DMS153 (cell line): ENCODE results near the gene PTPRU.

Source experiments
- DNase-seq: peaks from one replicate; lab custom pipeline; 2025; lab: John Stamatoyannopoulos, UW

Gene PTPRU

DNA sequence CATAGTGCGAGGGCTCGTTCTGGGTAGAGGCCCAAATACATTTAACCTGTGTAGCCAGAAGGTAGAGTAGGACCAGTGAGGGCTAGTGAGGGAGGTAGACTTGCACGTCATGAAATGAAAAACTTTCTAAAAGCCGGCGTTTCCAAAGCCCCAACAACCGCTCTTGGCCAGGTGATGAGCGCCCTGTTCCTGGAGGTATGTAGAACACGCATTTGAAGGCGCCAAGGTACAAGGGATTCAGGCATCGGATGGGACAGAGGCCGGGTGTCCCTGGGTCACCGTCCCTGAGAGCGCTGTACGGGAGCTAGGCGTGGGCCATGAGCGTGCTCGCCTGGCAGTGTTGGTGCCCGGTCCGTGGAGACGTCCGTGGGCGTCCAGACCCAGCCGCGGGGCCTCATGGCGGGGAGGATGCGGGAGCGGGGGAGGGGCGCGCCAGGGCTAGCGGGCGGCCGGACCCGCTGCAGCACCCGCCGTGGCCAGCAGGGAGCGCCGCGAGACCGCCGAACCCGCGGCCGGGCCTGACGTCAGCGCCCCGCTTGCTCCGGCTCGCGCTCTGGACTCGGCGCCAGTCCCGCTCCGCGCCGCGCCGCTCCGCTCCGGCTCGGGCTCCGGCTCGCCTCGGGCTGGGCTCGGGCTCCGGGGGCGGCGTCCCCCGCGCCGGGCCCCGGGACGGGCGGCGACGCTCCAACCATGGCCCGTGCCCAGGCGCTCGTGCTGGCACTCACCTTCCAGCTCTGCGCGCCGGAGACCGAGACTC, at the start of gene PTPRU:
Gene PTPRU, plus strand, starts transcription at position 568 of the 757 bp plus-strand sequence. Its CDS starts 123 bp downstream, at position 691.
- peak; percentile 73 for DNase-seq

GRCh38 chr1:29186707-29187106, 49.6 kb upstream of the PTPRU start:
- DNase-seq, result no peak

- DNase-seq, result no peak
Measured at GRCh38 chr1:29190718-29191117, 45.6 kb upstream of the PTPRU start.

GRCh38 chr1:29193879-29194455, 42.4 kb upstream of the PTPRU start:
- no peak for DNase-seq

GRCh38 chr1:29195881-29196291, 40.4 kb upstream of the PTPRU start:
- DNase-seq, result no peak

- DNase-seq, result no peak
Measured at GRCh38 chr1:29196863-29197589, 39.3 kb upstream of the PTPRU start.

- DNase-seq, result no peak
Measured at GRCh38 chr1:29197590-29197924, 38.8 kb upstream of the PTPRU start.

- DNase-seq, result no peak
Measured at GRCh38 chr1:29197993-29198392, 38.3 kb upstream of the PTPRU start.

DNA sequence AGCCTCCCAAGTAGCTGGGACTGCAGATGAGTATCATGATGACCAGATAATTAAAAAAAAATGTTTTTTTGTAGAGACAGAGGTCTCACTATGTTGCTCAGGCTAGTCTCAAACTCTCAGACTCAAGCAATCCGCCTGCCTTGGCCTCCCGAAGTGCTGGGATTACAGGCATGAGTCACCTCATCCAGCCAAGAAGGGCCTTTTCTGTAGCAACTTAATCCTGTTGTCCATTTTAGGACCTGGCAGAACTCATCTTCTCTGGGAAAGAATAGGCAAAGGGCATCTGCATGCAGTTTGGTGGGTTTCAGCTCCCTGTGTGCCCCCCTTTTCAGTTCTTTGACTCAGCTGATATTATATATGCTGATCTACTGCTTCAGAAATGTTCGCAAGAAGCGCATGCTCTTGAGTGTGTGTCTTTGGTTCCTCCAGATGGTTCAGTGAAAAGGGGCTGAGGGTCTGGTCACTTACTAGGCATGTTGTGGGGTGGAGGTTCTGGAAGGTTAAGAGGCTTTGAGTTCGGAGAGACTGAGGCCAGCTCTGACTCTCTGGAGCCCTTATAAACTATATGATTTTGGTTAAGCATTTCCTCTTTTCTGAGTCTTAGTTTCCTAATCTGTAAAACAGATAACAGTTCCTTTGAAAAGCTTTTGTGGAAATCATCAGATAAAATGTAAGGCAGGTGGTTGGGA, 35.3 kb upstream of the PTPRU start:
- no peak for DNase-seq

GRCh38 chr1:29201595-29202051, 34.7 kb upstream of the PTPRU start:
- no peak for DNase-seq

DNA sequence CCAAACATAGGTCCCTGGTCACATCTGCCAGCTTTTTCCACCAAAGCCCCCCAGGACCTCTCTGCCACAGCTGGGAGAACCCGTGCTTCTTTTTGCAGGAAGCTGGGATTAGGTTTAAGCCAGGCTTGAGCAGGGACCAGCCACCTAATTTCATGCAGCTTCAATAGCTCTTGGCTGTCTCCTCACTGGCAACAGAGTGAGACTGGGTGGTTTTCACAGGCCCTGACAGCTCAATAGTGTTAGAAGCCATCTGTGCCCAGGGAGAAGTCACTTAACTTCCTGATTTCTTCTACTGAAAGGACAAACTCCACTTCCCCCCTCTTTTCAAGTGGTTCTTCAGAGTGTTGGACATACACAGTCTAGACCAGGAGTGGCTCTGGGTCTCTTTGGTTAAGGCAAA, 34.3 kb upstream of the PTPRU start:
- DNase-seq, result no peak

GRCh38 chr1:29202584-29203340, 33.6 kb upstream of the PTPRU start:
- DNase-seq, result peak; percentile 92

DNA sequence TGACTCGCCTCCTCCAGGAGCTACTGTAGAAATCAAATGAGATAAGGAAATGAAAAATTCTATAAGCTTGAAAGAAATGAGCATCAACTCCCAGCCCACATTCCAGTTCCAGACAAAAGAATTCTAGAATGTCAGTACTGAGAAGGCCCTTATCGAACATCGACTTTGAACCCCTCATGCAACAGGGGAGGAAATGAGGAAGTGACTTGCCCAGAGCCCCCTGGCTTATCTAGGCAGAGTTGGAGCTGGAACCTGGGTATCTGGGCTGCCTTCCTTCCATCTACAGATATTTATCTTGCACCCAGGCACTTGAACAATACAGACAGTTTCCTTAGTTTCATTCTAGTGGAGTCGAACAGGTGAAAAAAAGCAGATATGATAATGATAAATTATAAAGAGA, 27.9 kb upstream of the PTPRU start:
- no peak for DNase-seq

- DNase-seq, result no peak
Measured at GRCh38 chr1:29209173-29209572, 27.1 kb upstream of the PTPRU start.

DNA sequence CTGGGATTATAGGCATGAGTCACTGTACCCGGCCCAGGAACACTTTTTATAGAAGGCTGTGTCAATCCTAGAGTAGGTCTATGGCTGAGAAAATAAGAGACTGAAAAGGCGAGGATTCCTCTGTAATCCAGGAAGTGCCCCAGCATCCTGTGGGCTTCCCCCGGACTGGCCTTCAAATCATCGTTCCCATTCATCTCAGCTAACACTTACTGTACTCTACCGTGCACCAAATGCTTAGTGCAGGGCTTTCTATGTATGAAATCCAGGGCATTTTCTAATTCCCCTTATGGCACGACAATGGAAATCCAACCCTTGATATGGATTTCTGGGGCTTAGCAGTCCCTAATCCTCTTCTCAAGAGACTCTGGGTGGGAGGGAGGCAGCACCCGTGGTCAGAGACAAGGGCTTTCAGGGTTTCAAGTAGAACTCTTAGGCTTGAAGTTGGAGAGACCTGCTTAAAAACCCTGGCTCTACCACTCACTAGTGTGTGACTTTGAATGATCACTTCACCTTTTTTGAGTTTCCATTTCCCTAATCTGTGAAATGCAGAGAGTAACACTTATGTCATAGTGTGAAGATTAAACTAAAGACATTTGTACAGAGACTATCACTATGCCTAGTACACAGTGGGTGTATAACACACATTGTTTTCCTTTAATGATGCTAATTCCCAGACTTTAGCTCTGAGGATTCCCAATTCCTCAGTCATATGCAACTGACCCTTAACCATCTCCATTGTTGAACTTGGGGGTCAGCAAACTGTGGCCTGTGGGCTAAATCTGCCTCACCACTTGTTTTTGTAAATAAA, 25.8 kb upstream of the PTPRU start:
- no peak for DNase-seq

GRCh38 chr1:29211086-29212030, 25.0 kb upstream of the PTPRU start:
- no peak for DNase-seq

DNA sequence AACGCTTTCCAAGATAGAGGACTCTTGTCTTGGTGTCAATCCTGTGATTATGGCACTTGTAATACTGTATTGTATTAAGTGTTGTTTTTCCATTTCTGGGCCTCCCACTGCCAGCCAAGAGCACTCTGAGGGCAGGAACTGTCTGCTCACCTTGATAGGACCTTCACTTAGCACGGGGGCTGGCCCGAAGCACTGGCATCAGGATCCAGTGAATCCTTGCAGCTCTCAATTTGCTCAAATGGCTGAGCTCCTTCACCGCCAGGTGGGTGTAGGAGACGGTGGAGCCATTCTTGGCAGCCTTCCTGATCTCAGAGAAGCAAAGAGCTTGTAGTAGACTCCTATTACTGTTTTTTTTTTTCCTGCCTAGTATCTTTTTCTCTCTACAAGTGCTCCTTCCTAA, 23.3 kb upstream of the PTPRU start:
- no peak for DNase-seq

- no peak for DNase-seq
Measured at GRCh38 chr1:29217633-29218032, 18.7 kb upstream of the PTPRU start.

- DNase-seq, result no peak
Measured at GRCh38 chr1:29218223-29218622, 18.1 kb upstream of the PTPRU start.

- DNase-seq, result no peak
Measured at GRCh38 chr1:29221296-29221695, 15.0 kb upstream of the PTPRU start.
